ENCODE measurements around the gene ULBP1. TPM values are rescaled to one million over a fixed set of nuclear protein-coding genes. Genes with fewer than 3 reads are reported as not detected.
"Not testable (repeated sequence)": the region's sequence is repeated elsewhere in the genome, so short reads cannot be mapped to it uniquely, and the experiment has no call there.

Gene ULBP1
- total RNA-seq, 2 experiments from 2014 or later = 1.8 to 2.2 TPM

DNA sequence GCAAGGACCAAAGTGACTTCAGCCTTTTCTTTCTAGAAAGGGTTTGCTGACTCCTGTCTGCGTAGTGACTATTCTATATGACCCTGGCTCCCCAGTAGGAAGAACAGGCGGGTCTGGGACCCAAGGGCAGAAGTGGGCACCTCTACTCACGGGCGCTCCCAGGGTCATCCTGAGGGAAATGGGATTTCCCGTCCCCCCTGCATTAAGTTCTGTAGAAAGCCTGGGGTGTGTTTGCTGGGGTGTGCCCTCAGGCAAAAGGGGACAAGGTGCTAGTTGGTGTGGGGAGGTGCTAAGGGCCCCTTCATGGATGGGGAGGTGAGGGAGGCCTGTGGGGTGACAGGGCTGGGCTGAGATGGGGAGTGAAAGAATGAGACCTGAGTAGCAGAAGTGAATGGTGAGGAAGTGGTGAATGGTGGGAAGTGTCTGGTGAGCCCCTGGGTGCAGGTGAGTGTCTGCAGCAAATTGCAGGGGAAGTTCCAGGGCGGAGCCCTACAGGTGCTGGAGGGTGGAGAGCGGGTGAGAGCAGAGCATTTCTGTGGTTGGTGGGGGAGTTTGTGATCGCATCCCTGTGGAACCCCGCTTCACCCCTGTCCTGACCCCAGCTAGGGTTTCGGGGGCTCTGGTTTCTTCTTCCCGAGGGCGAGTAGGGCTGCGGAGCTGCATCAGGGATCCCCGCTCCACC lies 40.5 kb downstream of the ULBP1 start:
- peak; percentile 61 for DNase-seq
- no peaks in the 10 kb centered on the region for H3K9me3 Mint-ChIP-seq
- no peak overlapping the region for H3K27ac Mint-ChIP-seq
- peaks cover 26% of the 10 kb centered on the region for H3K27me3 Mint-ChIP-seq
- ChIA-PET CTCF (interaction anchor here (1.0 kb wide), 1 partner anchor 12 kb away, joined by 3 read pairs; no protein-coding TSS in a partner anchor), POLR2A (no interaction called here)
- intact Hi-C loops (cut with micrococcal nuclease) = loop anchor here (2.0 to 10.0 kb wide), 6 partner anchors 142 to 811 kb away; partner anchors contain the start of genes GINM1, LATS1, LRP11 and NUP43
- no peaks in the 10 kb centered on the region for H3K36me3 Mint-ChIP-seq
- peak overlapping the region; percentile 80 for H3K4me3 Mint-ChIP-seq
- H3K4me1 Mint-ChIP-seq (ENCODE audit: low read depth) = peaks cover 64% of the 10 kb centered on the region

DNA sequence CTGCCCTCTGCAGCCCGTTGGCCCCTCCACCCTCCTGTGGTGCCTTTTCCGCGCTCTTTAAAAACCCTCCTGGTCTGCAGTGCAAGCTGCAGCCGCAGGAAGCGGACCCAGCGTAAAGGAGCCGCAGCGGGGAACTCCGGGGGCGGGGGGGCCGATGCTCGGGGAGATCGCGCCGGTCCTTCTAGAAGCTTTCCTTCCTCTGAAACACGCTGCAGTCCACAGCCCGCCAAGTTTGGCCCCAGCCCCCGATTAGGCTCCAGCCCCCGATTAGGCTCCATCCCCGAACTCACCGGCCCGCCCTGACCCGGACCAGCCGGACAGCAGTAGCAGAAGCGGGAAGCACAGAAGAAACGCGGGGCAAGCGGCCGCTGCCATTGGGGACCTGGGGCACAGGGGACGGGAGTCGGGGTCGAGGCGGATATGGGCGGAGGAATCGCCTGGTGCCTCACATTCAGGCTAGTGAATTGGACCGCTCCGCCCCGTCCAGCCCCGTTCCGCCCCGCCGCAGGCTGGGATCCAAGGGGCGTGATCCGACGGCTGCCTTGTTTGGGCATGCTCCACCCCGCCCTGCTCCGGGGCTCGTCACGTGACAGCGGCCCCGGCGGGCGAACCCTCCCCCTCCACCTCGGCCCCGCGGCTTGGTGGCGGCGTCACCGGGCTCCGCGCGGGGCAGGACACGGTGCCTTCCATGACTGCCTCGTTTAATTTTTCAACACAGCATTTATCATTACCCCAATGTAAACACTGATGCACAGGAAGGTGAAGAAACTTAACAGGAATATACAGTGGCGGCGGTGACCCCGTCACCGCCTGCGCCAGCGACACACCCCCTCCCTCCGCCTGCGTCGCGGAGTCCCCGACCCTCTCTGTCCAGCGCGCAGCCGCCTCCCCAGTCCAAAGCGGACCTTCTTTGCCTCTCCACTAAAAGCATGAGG lies 41.3 kb downstream of the ULBP1 start:
- intact Hi-C loops (cut with micrococcal nuclease) = loop anchor here (1.0 to 10.0 kb wide), 7 partner anchors 42 to 810 kb away; partner anchors contain the start of genes GINM1, LATS1, LRP11 and NUP43
- Mint-ChIP-seq H3K27me3 (peaks cover 27% of the 10 kb centered on the region), H3K4me1 (ENCODE audit: low read depth) (peaks cover 64% of the 10 kb centered on the region), H3K9me3 (no peaks in the 10 kb centered on the region), H3K27ac (peak overlapping the region; percentile 42), H3K4me3 (peak overlapping the region; percentile 80), H3K36me3 (no peaks in the 10 kb centered on the region)
- DNase-seq = peak; percentile 94
- POLR2A ChIA-PET = no interaction called here
- CTCF ChIA-PET = interaction anchor here (1.0 kb wide), 1 partner anchor 12 kb away, joined by 3 read pairs; no protein-coding TSS in a partner anchor

DNA sequence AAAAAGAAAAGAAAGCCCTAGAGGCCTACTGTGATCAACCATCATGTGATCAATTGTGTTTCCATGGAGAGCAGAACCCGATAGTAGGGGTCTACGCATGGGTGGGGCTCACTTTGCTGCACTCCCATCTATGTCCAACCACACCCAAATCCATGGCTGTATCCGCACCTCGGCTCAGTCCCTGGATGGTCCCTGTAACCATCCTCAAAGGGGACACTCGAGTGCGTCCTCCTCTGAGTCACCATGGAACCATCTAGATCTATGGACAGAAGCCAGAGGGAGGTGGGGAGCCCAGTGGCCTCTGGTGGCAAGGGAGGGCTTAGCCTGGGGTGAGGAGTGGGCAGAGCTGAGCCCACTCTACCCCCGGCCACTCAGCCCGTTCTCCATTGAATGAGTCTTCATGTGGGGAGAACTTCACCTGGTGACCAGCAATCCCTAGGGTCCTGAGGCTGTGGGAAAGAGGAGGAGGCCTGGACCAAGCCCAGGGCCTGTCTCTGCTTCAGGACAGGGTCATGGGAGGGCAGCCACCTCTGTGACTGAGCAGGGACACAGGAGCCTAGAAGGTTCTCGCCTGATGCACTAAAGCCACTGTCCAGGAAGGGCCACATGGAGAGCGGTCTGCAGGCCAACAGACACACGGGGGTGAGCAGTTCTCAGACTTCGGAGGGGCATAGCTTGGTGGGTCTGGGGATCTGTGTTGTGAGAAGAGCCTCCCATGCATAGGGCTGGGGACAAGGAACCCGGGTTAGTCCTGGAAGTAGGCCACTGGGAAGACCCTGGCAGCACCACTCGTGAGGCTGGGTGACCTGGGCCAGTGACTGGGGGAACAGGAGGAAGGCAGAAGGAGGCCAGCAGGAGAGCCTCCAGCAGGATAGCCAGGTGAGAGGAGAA lies 42.3 kb downstream of the ULBP1 start:
- Mint-ChIP-seq H3K4me3 (peak overlapping the region; percentile 80), H3K27me3 (peaks cover 34% of the 10 kb centered on the region), H3K4me1 (ENCODE audit: low read depth) (peaks cover 55% of the 10 kb centered on the region), H3K36me3 (no peaks in the 10 kb centered on the region), H3K9me3 (no peaks in the 10 kb centered on the region), H3K27ac (no peak overlapping the region)
- no peak for DNase-seq
- CTCF ChIA-PET = interaction anchor here (0.8 to 2.0 kb wide), 2 partner anchors 11 to 65 kb away, joined by 3 to 15 read pairs; no protein-coding TSS in a partner anchor
- POLR2A ChIA-PET = no interaction called here
- intact Hi-C loops (cut with micrococcal nuclease) = loop anchor here (1.0 to 10.0 kb wide), 6 partner anchors 43 to 809 kb away; partner anchors contain the start of genes GINM1, LATS1, NUP43 and ULBP1

DNA sequence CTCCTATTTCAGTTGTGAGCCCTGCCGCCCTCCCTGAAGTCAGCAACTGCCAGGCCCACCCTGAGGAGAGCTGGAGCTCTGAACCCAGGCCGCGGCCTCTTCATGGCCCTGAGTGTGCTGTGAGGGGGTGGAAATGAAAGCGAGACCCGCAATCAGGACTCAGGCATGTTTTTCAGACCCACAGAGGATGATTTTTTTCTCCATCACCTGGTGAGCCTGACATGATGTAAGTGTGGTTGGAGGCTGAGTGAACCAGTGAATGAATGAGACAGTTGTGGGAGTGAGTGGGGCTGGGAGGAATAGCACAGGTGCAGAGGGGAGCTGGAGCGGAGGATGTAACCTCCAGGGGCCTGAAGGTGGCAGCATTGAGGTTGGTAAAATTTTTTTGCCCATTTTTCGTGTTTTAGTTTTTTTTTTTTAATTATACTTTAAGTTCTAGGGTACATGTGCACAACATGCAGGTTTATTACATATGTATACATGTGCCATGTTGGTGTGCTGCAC lies 43.3 kb downstream of the ULBP1 start:
- POLR2A ChIA-PET = interaction anchor here (0.6 kb wide), 2 partner anchors 372 to 807 kb away, joined by 3 to 7 read pairs; no protein-coding TSS in a partner anchor
- Mint-ChIP-seq H3K9me3 (no peaks in the 10 kb centered on the region), H3K36me3 (no peaks in the 10 kb centered on the region), H3K4me1 (ENCODE audit: low read depth) (peaks cover 45% of the 10 kb centered on the region), H3K27me3 (peaks cover 43% of the 10 kb centered on the region), H3K4me3 (no peak overlapping the region), H3K27ac (no peak overlapping the region)
- intact Hi-C loops (cut with micrococcal nuclease) = loop anchor here (1.0 to 10.0 kb wide), 5 partner anchors 62 to 808 kb away; partner anchors contain the start of genes GINM1, LATS1 and ULBP3
- peak; percentile 74 for DNase-seq
- CTCF ChIA-PET = interaction anchor here (0.8 to 2.0 kb wide), 7 partner anchors 10 to 809 kb away, joined by 3 to 15 read pairs (median 3); no protein-coding TSS in a partner anchor

DNA sequence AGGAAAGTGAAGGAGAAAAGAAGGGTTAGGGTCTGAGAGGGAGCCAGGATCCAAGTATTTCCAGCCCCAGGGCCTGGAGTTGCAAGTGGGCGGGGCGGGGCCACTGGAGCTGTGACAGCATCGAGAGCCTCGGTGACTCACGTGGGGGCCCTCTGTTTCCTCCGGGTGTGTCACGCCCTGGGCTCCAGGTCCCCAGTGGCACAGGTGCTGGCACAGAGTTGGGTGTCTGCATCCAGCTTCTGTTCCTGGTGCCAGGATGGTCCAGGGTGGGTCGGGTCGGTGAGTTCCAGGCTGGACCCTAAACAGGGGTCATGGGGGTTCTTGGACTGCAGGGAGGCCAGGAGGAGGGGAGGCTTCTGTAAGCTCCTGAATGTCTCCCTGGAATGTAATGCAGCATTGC lies 44.8 kb downstream of the ULBP1 start:
- ChIA-PET CTCF (interaction anchor here (0.6 kb wide), 1 partner anchor 84 kb away, joined by 3 read pairs; no protein-coding TSS in a partner anchor), POLR2A (no interaction called here)
- DNase-seq = peak; percentile 74
- H3K9me3 Mint-ChIP-seq = no peaks in the 10 kb centered on the region
- H3K27ac Mint-ChIP-seq = no peak overlapping the region
- H3K4me3 Mint-ChIP-seq = no peak overlapping the region
- H3K36me3 Mint-ChIP-seq = no peaks in the 10 kb centered on the region
- H3K4me1 Mint-ChIP-seq (ENCODE audit: low read depth) = peaks cover 39% of the 10 kb centered on the region
- intact Hi-C loops (cut with micrococcal nuclease) = loop anchor here (10.0 kb wide), 4 partner anchors 156 to 806 kb away; partner anchors contain the start of genes GINM1 and LATS1
- peaks cover 55% of the 10 kb centered on the region for H3K27me3 Mint-ChIP-seq

DNA sequence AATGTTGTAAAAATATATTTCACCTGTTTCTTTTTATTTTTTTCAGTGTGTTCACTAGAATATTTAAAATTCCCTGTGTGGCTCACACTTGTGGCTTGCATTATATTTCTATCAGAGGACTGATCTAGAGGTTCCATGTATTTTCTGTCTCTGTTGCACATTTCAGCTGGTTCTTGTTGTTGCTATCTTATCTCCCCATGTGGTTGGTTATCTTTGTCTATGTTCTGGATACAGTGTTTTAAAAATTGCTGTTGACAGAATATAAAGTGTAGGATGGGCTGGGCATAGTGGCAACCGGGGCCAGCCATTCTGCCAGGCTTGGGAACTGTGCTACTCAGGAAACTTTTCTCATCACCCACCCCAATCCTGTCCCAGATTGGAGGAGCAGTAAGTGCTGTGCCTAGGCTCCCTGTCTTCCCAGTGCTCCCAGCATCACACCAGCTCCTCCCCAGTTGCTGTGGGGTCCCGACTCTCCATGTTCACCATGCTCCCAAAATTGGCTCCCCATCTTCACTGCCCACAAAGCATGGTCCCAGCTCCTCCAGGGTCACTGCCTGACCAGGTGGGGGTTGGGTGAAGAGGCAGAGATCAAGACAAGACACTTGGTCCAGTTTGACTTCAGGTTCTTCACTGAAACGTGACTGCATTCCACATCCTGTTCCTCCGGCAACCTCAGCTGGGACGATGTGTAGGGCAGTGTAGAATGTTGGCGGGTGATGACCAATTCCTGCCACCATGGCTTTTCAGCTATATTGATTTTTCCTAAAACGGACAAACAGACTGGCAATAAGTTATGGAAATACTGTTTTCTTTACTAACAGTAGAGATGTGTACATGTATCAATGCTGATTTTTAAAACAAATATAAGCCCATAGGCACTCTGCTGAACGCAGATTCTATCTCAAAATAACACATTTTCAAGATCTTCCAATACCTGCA lies 49.4 kb downstream of the ULBP1 start:
- H3K36me3 Mint-ChIP-seq, POLR2A ChIA-PET, H3K9me3 Mint-ChIP-seq, H3K4me3 Mint-ChIP-seq, CTCF ChIA-PET, H3K27ac Mint-ChIP-seq: not testable (repeated sequence)
- peaks cover 30% of the 10 kb centered on the region for H3K4me1 Mint-ChIP-seq (ENCODE audit: low read depth)
- peaks cover 81% of the 10 kb centered on the region for H3K27me3 Mint-ChIP-seq
- peak; percentile 8 for DNase-seq
- intact Hi-C loops (cut with micrococcal nuclease) = loop anchor here (10.0 kb wide), 1 partner anchor 168 kb away; no protein-coding TSS in a partner anchor

DNA sequence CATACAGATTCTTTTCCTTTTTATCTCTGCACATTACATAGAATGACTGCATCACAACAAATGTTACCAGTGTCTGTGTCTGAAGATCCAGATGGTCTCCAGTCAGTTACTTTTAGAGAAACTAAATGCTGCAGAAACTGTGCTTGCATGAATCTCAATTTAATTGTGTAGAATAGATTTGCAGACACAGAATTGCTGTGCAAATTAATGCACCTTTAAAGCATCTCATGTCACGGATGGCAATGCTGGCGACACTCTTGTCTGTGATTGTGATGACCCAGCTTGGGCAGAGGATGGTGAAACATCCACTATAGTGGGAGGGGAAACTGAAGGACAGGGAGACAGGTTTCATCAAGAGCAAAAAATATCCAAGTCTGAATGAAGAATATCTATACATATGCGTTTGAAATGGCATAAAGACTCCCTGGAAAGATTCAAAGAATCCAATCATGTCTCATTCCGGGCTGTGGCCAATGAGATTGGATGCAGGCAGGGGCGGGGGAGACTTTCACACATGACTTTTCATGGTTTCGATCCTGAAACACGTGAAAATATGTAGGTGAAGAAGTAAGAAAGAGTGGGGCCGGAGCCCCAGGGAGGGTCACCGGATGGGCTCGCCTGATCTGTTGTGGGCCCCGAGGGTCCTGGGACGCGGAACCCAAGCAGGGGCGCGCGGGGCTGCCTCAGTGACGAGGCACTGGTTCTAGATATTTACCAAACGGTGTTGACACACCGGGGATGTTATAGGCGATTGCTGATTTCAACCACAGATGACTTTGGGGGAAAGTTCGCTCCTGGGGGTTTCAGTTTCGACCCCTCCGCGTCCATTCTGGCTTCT lies 50.3 kb downstream of the ULBP1 start:
- peaks cover 24% of the 10 kb centered on the region for H3K4me1 Mint-ChIP-seq (ENCODE audit: low read depth)
- H3K36me3 Mint-ChIP-seq, H3K4me3 Mint-ChIP-seq, POLR2A ChIA-PET, H3K27ac Mint-ChIP-seq, H3K9me3 Mint-ChIP-seq, CTCF ChIA-PET: not testable (repeated sequence)
- peak; percentile 24 for DNase-seq
- peaks cover 82% of the 10 kb centered on the region for H3K27me3 Mint-ChIP-seq
- intact Hi-C loops (cut with micrococcal nuclease) = loop anchor here (10.0 kb wide), 1 partner anchor 169 kb away; no protein-coding TSS in a partner anchor

DNA sequence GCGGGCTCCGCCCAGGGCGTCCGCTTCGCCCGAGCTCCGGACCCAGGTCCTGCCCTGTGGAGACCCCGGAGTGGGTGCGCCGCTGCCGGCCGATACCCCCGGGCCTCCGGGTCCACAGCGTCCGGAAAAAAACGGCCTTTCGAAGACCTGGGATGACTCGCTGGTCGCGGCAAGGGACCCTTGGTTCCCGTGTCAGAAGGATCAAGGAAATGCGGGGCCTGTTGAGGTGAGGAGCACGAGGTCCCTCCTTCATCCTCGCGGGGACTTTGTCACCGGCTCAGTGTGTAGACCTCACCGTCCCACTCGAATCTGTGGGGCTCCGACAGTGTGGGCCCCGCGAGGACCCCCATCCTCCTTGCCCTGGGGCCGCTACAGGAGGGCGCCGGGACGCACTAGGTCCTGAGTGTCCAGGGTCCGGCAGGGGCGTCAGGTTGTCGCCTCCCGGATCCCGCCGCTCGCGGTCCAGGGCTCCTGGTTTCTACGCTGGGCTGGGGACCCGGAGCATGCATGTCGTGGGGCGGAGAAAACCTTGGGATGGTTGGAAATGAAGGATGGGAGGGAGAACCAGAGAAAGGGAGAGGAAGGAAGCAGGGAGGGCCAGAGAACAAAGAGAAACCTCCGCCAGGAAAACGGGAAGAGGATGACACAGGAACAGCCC lies 51.0 kb downstream of the ULBP1 start:
- H3K4me3 Mint-ChIP-seq = not testable (repeated sequence)

DNA sequence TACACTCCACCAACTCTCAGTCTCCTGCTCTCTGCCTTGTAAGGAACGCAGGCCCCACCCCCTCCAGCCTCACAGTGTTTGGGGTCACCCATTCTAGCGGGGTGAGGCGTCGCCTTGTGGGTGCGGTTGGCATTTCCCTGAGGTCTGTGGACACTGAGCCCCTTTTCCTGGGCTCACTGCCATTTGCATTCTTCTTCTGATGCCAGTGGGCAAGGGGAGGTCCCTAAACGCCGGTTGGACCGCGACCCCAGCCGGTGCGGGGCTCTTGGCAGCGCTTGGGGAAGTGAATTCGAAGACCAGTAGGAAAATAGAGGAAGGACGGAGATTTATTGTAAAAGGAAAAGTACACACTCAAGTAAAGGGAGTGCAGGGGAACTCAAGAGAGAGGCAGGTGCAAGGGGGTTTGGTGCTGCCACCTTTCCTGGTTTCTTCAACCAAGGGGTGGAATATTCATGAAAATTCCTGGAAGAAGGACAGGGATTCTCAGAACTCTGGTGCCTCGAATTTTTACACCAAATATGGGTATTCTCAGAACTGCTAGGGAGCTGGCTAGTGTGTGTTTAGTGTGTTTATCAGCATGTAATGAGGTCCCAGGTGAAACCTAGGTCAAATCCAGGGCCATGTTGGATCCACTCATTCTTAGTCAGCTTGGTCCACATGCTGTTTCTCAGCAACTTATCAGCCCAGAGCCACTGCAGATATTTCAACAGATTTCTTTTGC lies 51.7 kb downstream of the ULBP1 start:
- Mint-ChIP-seq H3K27me3 (peaks cover 75% of the 10 kb centered on the region), H3K4me1 (ENCODE audit: low read depth) (peaks cover 24% of the 10 kb centered on the region)
- H3K36me3 Mint-ChIP-seq, POLR2A ChIA-PET, H3K4me3 Mint-ChIP-seq, H3K9me3 Mint-ChIP-seq, H3K27ac Mint-ChIP-seq: not testable (repeated sequence)
- CTCF ChIA-PET = interaction anchor here (1.9 to 2.2 kb wide), 2 partner anchors 53 to 180 kb away, joined by 7 to 24 read pairs; no protein-coding TSS in a partner anchor
- intact Hi-C loops (cut with micrococcal nuclease) = loop anchor here (1.0 to 10.0 kb wide), 3 partner anchors 53 to 171 kb away; partner anchors contain the start of gene ULBP1
- peak; percentile 51 for DNase-seq

More for the DNA sequence above, 51.0 kb downstream of the ULBP1 start:
- intact Hi-C loops (cut with micrococcal nuclease) = loop anchor here (10.0 kb wide), 1 partner anchor 170 kb away; no protein-coding TSS in a partner anchor
- peaks cover 82% of the 10 kb centered on the region for H3K27me3 Mint-ChIP-seq
- H3K27ac Mint-ChIP-seq, CTCF ChIA-PET, POLR2A ChIA-PET, H3K36me3 Mint-ChIP-seq, H3K9me3 Mint-ChIP-seq: not testable (repeated sequence)
- peaks cover 24% of the 10 kb centered on the region for H3K4me1 Mint-ChIP-seq (ENCODE audit: low read depth)
- DNase-seq = peak; percentile 5
